IMR-90 (cell line): ENCODE measurements around the gene AFG1L. TPM values are rescaled to one million over a fixed set of nuclear protein-coding genes. Genes with fewer than 3 reads are reported as not detected.

Experiments
- ATAC-seq: fragments of 200-7000 bp; cut with Tn5 transposase; 2 replicates; pipeline ENCODE4 v1.9.1; 2020; ENCODE audit warnings: low read depth, mild to moderate bottlenecking, moderate library complexity
- BruUV-seq: library from RNA; stranded (reverse); fragments of 400-500 nt; replicated peaks from 2 replicates; lab custom pipeline; 2021; lab: Mats Ljungman, UMichigan
- CTCF ChIA-PET: fragments of 300-600 bp; formaldehyde crosslinking; extraction: SDS; loops from one replicate; lab custom pipeline; 2021; ENCODE audit warnings: antibody characterized with exemption; lab: Yijun Ruan, JAX
- POLR2A ChIA-PET: fragments of 300-600 bp; sonication (Branson Sonifier 250); formaldehyde crosslinking; loops from one replicate; lab custom pipeline; 2022; ENCODE audit warnings: antibody characterized with exemption; ENCODE audit not compliant: unreplicated experiment; lab: Charles Lee
- DNase-seq: peaks from one replicate; pipeline ENCODE4 v3.0.0; 2013
- H2AFZ ChIP-seq: replicated peaks from 2 replicates; pipeline ENCODE3; 2013; ENCODE audit warnings: low read length, mild to moderate bottlenecking; ENCODE audit not compliant: poor library complexity
- H2AK5ac ChIP-seq: 2 replicates; pipeline ENCODE4 v1.6.1; 2013; ENCODE audit warnings: low read depth, low read length, inconsistent platforms
- H2AK9ac ChIP-seq: replicated peaks from 2 replicates; pipeline ENCODE3; 2013; ENCODE audit warnings: mild to moderate bottlenecking, low read depth, low read length, moderate library complexity; ENCODE audit not compliant: poor library complexity
- H2BK120ac ChIP-seq: 2 replicates; pipeline ENCODE4 v1.6.1; 2013; ENCODE audit warnings: low read depth, low read length, inconsistent platforms
- H2BK15ac ChIP-seq: 3 replicates; pipeline ENCODE4 v1.6.1; 2013; ENCODE audit warnings: low read depth, low read length, inconsistent platforms
- H2BK20ac ChIP-seq: 2 replicates; pipeline ENCODE4 v1.6.1; 2013; ENCODE audit warnings: low read depth, mild to moderate bottlenecking, inconsistent platforms, low read length, moderate library complexity
- H2BK5ac ChIP-seq: 2 replicates; pipeline ENCODE4 v1.6.1; 2013; ENCODE audit warnings: mild to moderate bottlenecking, low read depth, low read length, inconsistent platforms; ENCODE audit not compliant: poor library complexity, severe bottlenecking
- H3K14ac ChIP-seq: replicated peaks from 2 replicates; pipeline ENCODE4 v1.6.1; 2013; ENCODE audit warnings: low read depth, low read length, inconsistent platforms
- H3K18ac ChIP-seq: 2 replicates; pipeline ENCODE4 v1.6.1; 2013; ENCODE audit warnings: low read depth, low read length, control low read depth
- H3K23ac ChIP-seq: 2 replicates; pipeline ENCODE4 v1.6.1; 2013; ENCODE audit warnings: low read depth, low read length, inconsistent platforms
- H3K27ac ChIP-seq: 2 replicates; pipeline ENCODE4 v1.5.1; 2013; ENCODE audit warnings: mild to moderate bottlenecking, control low read depth, low read length; ENCODE audit not compliant: insufficient read depth
- H3K27me3 ChIP-seq: 2 replicates; pipeline ENCODE4 v1.6.1; 2013; ENCODE audit warnings: low read length; ENCODE audit not compliant: control insufficient read depth, insufficient read depth
- H3K36me3 ChIP-seq: 2 replicates; pipeline ENCODE4 v1.6.1; 2013; ENCODE audit warnings: low read length, mixed read lengths; ENCODE audit not compliant: control insufficient read depth, insufficient read depth
- H3K4ac ChIP-seq: 2 replicates; pipeline ENCODE4 v1.6.1; 2013; ENCODE audit warnings: low read depth, low read length, inconsistent platforms
- H3K4me1 ChIP-seq: 2 replicates; pipeline ENCODE4 v1.6.1; 2013; ENCODE audit warnings: low read length, mixed read lengths; ENCODE audit not compliant: control insufficient read depth, insufficient read depth
- H3K4me2 ChIP-seq: 2 replicates; pipeline ENCODE4 v1.6.1; 2013; ENCODE audit warnings: low read depth, mild to moderate bottlenecking, control low read depth, low read length, moderate library complexity
- H3K4me3 ChIP-seq: 2 replicates; pipeline ENCODE4 v1.5.1; 2013; ENCODE audit warnings: low read depth, mild to moderate bottlenecking, control low read depth, low read length, moderate library complexity; ENCODE audit not compliant: insufficient read depth
- H3K56ac ChIP-seq: 2 replicates; pipeline ENCODE4 v1.6.1; 2013; ENCODE audit warnings: low read length, inconsistent platforms; ENCODE audit not compliant: insufficient read depth; ENCODE audit errors: extremely low read depth
- H3K79me1 ChIP-seq, 2 experiments: 2 replicates each; pipeline ENCODE4 v1.6.1; 2013; ENCODE audit warnings: low read length in 2 of 2, inconsistent platforms in 1 of 2, low read depth in 1 of 2
- H3K9ac ChIP-seq: 2 replicates; pipeline ENCODE4 v1.6.1; 2013; ENCODE audit warnings: low read depth, low read length, control low read depth
- H3K9me1 ChIP-seq: 2 replicates; pipeline ENCODE4 v1.6.1; 2013; ENCODE audit warnings: low read length, inconsistent platforms; ENCODE audit not compliant: insufficient read depth
- H3K9me3 ChIP-seq: 2 replicates; pipeline ENCODE4 v1.6.1; 2013; ENCODE audit warnings: low read length; ENCODE audit not compliant: control insufficient read depth, insufficient read depth
- H4K20me1 ChIP-seq: 2 replicates; pipeline ENCODE4 v1.6.1; 2013; ENCODE audit warnings: low read length, inconsistent platforms; ENCODE audit not compliant: insufficient read depth
- H4K5ac ChIP-seq: 2 replicates; pipeline ENCODE4 v1.6.1; 2013; ENCODE audit warnings: mild to moderate bottlenecking, low read depth, low read length, control low read depth
- H4K8ac ChIP-seq, 2 experiments: 2 replicates each; pipeline ENCODE4 v1.6.1; 2013; ENCODE audit warnings: low read depth in 2 of 2, low read length in 2 of 2, control low read depth in 1 of 2, inconsistent platforms in 1 of 2
- H4K91ac ChIP-seq: 2 replicates; pipeline ENCODE4 v1.6.1; 2013; ENCODE audit warnings: low read depth, low read length, inconsistent platforms; ENCODE audit not compliant: insufficient read depth
- CEBPB ChIP-seq: IDR thresholded peaks from 2 replicates; pipeline ENCODE4 v1.6.1; 2012; ENCODE audit warnings: low read depth, low read length, improper control_type of control experiment
- CHD1 ChIP-seq: IDR thresholded peaks from 2 replicates; pipeline ENCODE4 v1.6.1; 2012; ENCODE audit warnings: low read depth, low read length, improper control_type of control experiment
- ELK1 ChIP-seq: fragments of 150-350 bp; IDR thresholded peaks from 2 replicates; pipeline ENCODE4 v1.6.1; 2016; ENCODE audit warnings: low read depth, mild to moderate bottlenecking, low read length, moderate library complexity, borderline replicate concordance
- MAFK ChIP-seq: IDR thresholded peaks from 2 replicates; pipeline ENCODE4 v1.6.1; 2012; ENCODE audit warnings: low read depth, low read length, improper control_type of control experiment
- MAZ ChIP-seq: IDR thresholded peaks from 2 replicates; pipeline ENCODE4 v1.6.1; 2012; ENCODE audit warnings: low read depth, mild to moderate bottlenecking, low read length, improper control_type of control experiment, moderate library complexity, borderline replicate concordance
- RAD21 ChIP-seq: IDR thresholded peaks from 2 replicates; pipeline ENCODE4 v1.6.1; 2012; ENCODE audit warnings: low read length, improper control_type of control experiment
- RFX5 ChIP-seq: IDR thresholded peaks from 2 replicates; pipeline ENCODE4 v1.8.0; 2012; ENCODE audit warnings: low read depth, mild to moderate bottlenecking, low read length, moderate library complexity
- SMC3 ChIP-seq: fragments of 150-350 bp; IDR thresholded peaks from 2 replicates; pipeline ENCODE4 v1.6.1; 2016; ENCODE audit warnings: low read depth, mild to moderate bottlenecking, antibody characterized with exemption, low read length, moderate library complexity
- WGBS, 2 experiments: methylation state at CpG; one replicate each; pipeline versions ENCODE4 v1.1.5 to v1.1.7; 2013; ENCODE audit warnings: missing lambda C conversion rate in 2 of 2; ENCODE audit not compliant: insufficient read length in 1 of 2; ENCODE audit errors: extremely low coverage in 2 of 2; 5-methylcytosine and 5-hydroxymethylcytosine counted together
- dilution Hi-C: fragments of 300-500 bp; cut with HindIII; formaldehyde crosslinking; loops from one replicate; pipeline ENCODE4 v1.14.3; 2018; ENCODE audit warnings: low sequenced_read_pairs; ENCODE audit not compliant: unreplicated experiment
- in situ Hi-C: fragments of 300-500 bp; cut with MboI; formaldehyde crosslinking; loops from 3 replicates; pipeline ENCODE4 v1.14.3; 2019; ENCODE audit warnings: low sequenced_read_pairs, inconsistent platforms, mixed read lengths
- intact Hi-C: fragments of 100-400 bp; cut with micrococcal nuclease; formaldehyde crosslinking; loops from 2 replicates; pipeline ENCODE4 v1.10.0; 2022
- polyA plus RNA-seq, 3 experiments: library from polyadenylated mRNA; depleted of rRNA; stranded (reverse); fragments of >200 nt; gene quantifications; 2 replicates each; pipeline ENCODE4 v1.2.3, GENCODE V29; 2012; ENCODE audit warnings: low replicate concordance in 1 of 3
- total RNA-seq: library from RNA; depleted of rRNA; stranded (reverse); fragments of >200 nt; gene quantifications from 2 replicates; pipeline ENCODE4 v1.2.3, GENCODE V29; 2012

Gene AFG1L
- total and polyA plus RNA-seq, 2 of the 4 experiments (the other 2 are of a cell fraction): 1.0 to 2.0 TPM

DNA sequence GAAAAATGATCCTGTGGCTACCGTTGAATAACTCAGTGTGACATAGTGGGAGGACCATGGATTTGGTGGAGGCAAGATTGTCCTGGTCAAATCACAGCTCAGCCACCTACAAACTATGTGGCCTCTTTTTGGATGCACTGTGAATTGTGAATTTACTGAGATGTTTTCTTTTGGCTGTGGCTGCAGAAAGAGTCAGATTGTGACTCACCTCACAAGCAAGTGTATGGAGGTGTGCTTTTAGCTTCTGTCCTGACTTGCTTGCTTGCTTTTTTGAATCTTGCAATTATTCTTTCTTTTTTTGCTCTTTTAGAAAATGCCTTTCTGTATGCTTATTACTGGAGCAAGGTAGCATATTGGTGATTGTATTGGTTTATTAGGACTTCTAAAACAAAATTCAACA is 143.0 kb downstream of the AFG1L start:
- no peak overlapping the region for H2AK5ac ChIP-seq
- no peak overlapping the region for H2AK9ac ChIP-seq
- no peak overlapping the region for H3K18ac ChIP-seq
- H3K9me3 ChIP-seq: no peaks in the 10 kb centered on the region
- H3K27me3 ChIP-seq: no peaks in the 10 kb centered on the region
- H3K23ac ChIP-seq: no peak overlapping the region
- no peak overlapping the region for H2BK5ac ChIP-seq
- no peak overlapping the region for H2BK15ac ChIP-seq
- no TSS peak for BruUV-seq
- ChIA-PET POLR2A (no interaction called here), CTCF (no interaction called here)
- H4K20me1 ChIP-seq: no peaks in the 10 kb centered on the region
- no peak overlapping the region for H4K5ac ChIP-seq
- H3K9ac ChIP-seq: no peak overlapping the region
- H3K4me3 ChIP-seq: no peak overlapping the region
- no peak overlapping the region for H3K56ac ChIP-seq
- H3K9me1 ChIP-seq: no peaks in the 10 kb centered on the region
- H3K79me1 ChIP-seq: no peaks in the 10 kb centered on the region
- H3K14ac ChIP-seq: no peak overlapping the region
- in situ Hi-C loops (no loop called here), intact Hi-C loops (no loop called here), dilution Hi-C loops (no loop called here)
- TF ChIP-seq SMC3 (no peak), RAD21 (no peak), MAFK (no peak), MAZ (no peak), RFX5 (no peak), CHD1 (no peak), ELK1 (no peak), CEBPB (no peak)
- H3K27ac ChIP-seq: no peak overlapping the region
- DNase-seq (peak; percentile 25), ATAC-seq (no peak)
- H3K36me3 ChIP-seq: no peaks in the 10 kb centered on the region
- H2AFZ ChIP-seq: no peak overlapping the region
- H2BK120ac ChIP-seq: no peak overlapping the region
- H3K4me2 ChIP-seq: no peak overlapping the region
- H4K8ac ChIP-seq: no peak overlapping the region
- WGBS, 2 experiments: no CpG with 5 or more reads among the region's 1 CpG
- no peak overlapping the region for H3K4ac ChIP-seq
- no peak overlapping the region for H4K91ac ChIP-seq
- H3K4me1 ChIP-seq: no peaks in the 10 kb centered on the region
- no peak overlapping the region for H2BK20ac ChIP-seq
